Endodermal cell (in vitro differentiated cells): Measurements from ENCODE around the gene CCDC82. TPM values are rescaled to one million over a fixed set of nuclear protein-coding genes. Genes with fewer than 3 reads are reported as not detected.
"Not testable (repeated sequence)": the region's sequence is repeated elsewhere in the genome, so short reads cannot be mapped to it uniquely, and the experiment has no call there.

Experiments
- DNase-seq: peaks from one replicate; pipeline ENCODE4 v3.0.0-alpha.2; 2017
- H3K27ac ChIP-seq: 2 replicates; pipeline ENCODE4 v1.5.1; 2013; ENCODE audit warnings: mild to moderate bottlenecking, low read depth, low read length, moderate library complexity
- H3K27me3 ChIP-seq: 2 replicates; pipeline ENCODE4 v1.6.1; 2013; ENCODE audit warnings: mild to moderate bottlenecking, low read length, moderate library complexity; ENCODE audit not compliant: insufficient read depth, control insufficient read depth, poor library complexity, severe bottlenecking
- H3K36me3 ChIP-seq: 2 replicates; pipeline ENCODE4 v1.7.0; 2013; ENCODE audit warnings: mild to moderate bottlenecking, low read length, moderate library complexity; ENCODE audit not compliant: control insufficient read depth, insufficient read depth
- H3K4me1 ChIP-seq: one replicate; pipeline ENCODE4 v1.7.0; 2013; ENCODE audit warnings: low read length; ENCODE audit not compliant: control insufficient read depth, insufficient read depth
- H3K4me3 ChIP-seq: 2 replicates; pipeline ENCODE4 v1.5.1; 2013; ENCODE audit warnings: mild to moderate bottlenecking, low read length, moderate library complexity
- H3K9ac ChIP-seq: 2 replicates; pipeline ENCODE4 v1.6.1; 2013; ENCODE audit warnings: mild to moderate bottlenecking, low read length, moderate library complexity; ENCODE audit not compliant: poor library complexity, severe bottlenecking; ENCODE audit errors: extremely low read depth
- H3K9me3 ChIP-seq: 2 replicates; pipeline ENCODE4 v1.6.1; 2013; ENCODE audit warnings: mild to moderate bottlenecking, low read length, moderate library complexity; ENCODE audit not compliant: control insufficient read depth
- H3K27ac Mint-ChIP-seq: 2 replicates; pipeline ENCODE4 v1.8.0; 2020; ENCODE audit warnings: mixed read lengths
- H3K27me3 Mint-ChIP-seq: 2 replicates; pipeline ENCODE4 v1.8.0; 2021; ENCODE audit warnings: mild to moderate bottlenecking, mixed read lengths; ENCODE audit not compliant: insufficient read depth
- H3K36me3 Mint-ChIP-seq: 2 replicates; pipeline ENCODE4 v1.8.0; 2020; ENCODE audit warnings: low read depth, mixed read lengths
- H3K4me1 Mint-ChIP-seq: 2 replicates; pipeline ENCODE4 v1.8.0; 2020; ENCODE audit warnings: mixed read lengths
- H3K4me3 Mint-ChIP-seq: 2 replicates; pipeline ENCODE4 v1.8.0; 2020; ENCODE audit warnings: mild to moderate bottlenecking, moderate library complexity, mixed read lengths
- H3K9me3 Mint-ChIP-seq: 2 replicates; pipeline ENCODE4 v1.8.0; 2020; ENCODE audit warnings: mild to moderate bottlenecking, mixed read lengths
- WGBS, 2 experiments: methylation state at CpG; one replicate each; pipeline versions ENCODE4 v1.1.5 to v1.1.7; 2013; ENCODE audit warnings: missing lambda C conversion rate in 2 of 2, mixed read lengths in 1 of 2; ENCODE audit not compliant: insufficient coverage in 1 of 2, insufficient read length in 1 of 2; 5-methylcytosine and 5-hydroxymethylcytosine counted together
- long read RNA-seq, 4 experiments: library from polyadenylated mRNA in 2 of 4; library from RNA in 1 of 4; library from capped mRNA in 1 of 4; stranded (forward) in 3 of 4; unstranded in 1 of 4; transcript quantifications; one replicate each; pipeline ENCODE4 v2.0.0, GENCODE V29; 2020 to 2021; ENCODE audit warnings: inconsistent platforms in 1 of 4
- polyA plus RNA-seq, 2 experiments: library from polyadenylated mRNA; stranded (reverse); fragments of 50-300 nt; gene quantifications; one replicate each; pipeline ENCODE4 v1.2.3, GENCODE V29; 2013
- total RNA-seq, 2 donors: library from RNA; stranded (reverse); fragmentation: NEBNext Ultra II Directional in 1 of 2; extraction: Animal tissue kit (Norgen Biotek cat#: 25700) in 1 of 2; gene quantifications; 2 replicates in 1 of 2; 3 replicates in 1 of 2; pipeline ENCODE4 v1.2.1, GENCODE V29; 2021
- TF ChIP-seq, protein P1 (sequence below): fragments of 200-600 bp; sonication (generic); conservative IDR thresholded peaks from 2 replicates; pipeline ENCODE4 v1.5.0; 2021; ENCODE audit warnings: antibody characterized with exemption, mild to moderate bottlenecking

Gene CCDC82
- 10 to 100 TPM; 16.3 to 25.7 TPM for total RNA-seq
- 37.8 TPM for polyA plus RNA-seq (2013, experiment 1 of 2)
- 40.4 TPM for polyA plus RNA-seq (2013, experiment 2 of 2)
- long read RNA-seq, experiment 1, full-length matches to known transcripts, result 4 of 11 reads
- long read RNA-seq, experiment 1, partial matches to known transcripts, result 3 of 11 reads
- long read RNA-seq, experiment 1, other reads (novel, unspliced or antisense), result 4 of 11 reads
- long read RNA-seq, experiment 2, full-length matches to known transcripts, result 44 of 61 reads
- long read RNA-seq, experiment 2, partial matches to known transcripts, result 6 of 61 reads
- long read RNA-seq, experiment 2, other reads (novel, unspliced or antisense), result 11 of 61 reads
- long read RNA-seq, experiment 3, full-length matches to known transcripts, result 63 of 103 reads
- long read RNA-seq, experiment 3, partial matches to known transcripts, result 15 of 103 reads
- long read RNA-seq, experiment 3, other reads (novel, unspliced or antisense), result 25 of 103 reads
- long read RNA-seq, experiment 4, full-length matches to known transcripts, result 38 of 50 reads
- long read RNA-seq, experiment 4, partial matches to known transcripts, result 3 of 50 reads
- long read RNA-seq, experiment 4, other reads (novel, unspliced or antisense), result 9 of 50 reads

DNA sequence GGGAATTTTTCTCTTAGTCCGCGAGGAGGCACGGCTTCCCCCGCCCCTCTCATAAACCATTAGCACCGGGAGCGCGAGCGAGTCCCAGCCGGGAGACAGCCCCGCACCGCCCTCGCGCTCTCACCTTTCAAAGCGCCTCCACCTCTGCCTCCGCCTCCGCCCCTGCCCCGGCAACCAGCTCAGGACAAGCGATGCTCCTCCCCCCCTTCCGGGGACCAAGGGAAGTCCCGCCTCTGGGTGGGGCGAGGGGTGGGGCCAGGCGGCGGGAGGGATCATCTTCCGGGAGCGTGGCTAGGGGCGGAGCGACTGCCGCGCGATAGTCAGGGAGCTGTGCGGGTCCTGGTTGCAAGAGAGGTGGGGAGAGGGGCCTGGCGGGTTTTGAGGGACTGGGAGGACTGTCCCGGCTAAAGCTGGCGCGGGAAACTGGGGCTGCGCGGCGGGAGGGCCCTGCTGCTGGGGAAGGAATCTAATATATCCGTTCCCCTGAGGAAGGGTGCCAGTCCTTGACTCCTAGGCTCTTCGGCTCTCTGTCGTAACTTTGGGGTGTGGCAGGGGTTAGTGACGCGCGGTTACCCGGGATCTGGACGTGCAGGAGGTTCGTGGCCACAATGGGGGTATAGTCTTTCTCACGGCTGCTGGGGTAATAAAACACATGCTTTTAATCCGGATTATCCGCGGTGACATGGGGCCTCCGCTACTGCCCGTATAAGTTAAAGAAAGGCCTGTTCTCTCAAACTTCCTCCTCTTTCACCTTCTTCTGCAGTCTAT is at the start of gene CCDC82, which contains the start of gene JRKL:
CCDC82 (minus strand) TSS at position 193 of the 768 bp plus-strand sequence. CDS start 5,165 bp downstream, outside the sequence.
JRKL (plus strand) TSS at position 294 of the 768 bp plus-strand sequence. CDS start 637 bp downstream, outside the sequence.
- peak; percentile 100 for DNase-seq
- peaks cover 14% of the 10 kb centered on the region for H3K9me3 Mint-ChIP-seq

DNA sequence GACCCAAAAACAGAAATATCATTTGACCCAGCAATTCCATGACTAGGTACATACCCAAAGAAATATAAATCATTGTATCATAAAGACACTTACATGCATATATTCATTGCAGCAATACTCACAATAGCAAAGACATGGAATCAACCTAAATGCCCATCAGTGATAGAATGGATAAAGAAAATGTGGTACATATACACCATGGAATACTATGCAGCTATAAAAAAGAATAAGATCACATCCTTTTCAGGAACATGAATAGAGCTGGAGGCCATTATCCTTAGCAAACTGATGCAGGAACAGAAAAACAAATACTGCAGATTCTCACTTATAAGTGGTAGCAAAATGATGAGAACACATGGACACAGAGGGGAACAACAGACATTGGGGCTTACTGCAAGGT is 42.9 kb upstream of the CCDC82 start:
- not testable (repeated sequence) for DNase-seq, H3K4me3 Mint-ChIP-seq, H3K9ac ChIP-seq, H3K4me3 ChIP-seq, H3K27ac Mint-ChIP-seq, H3K9me3 ChIP-seq, H3K36me3 ChIP-seq, H3K27ac ChIP-seq, H3K4me1 ChIP-seq, H3K27me3 Mint-ChIP-seq, H3K4me1 Mint-ChIP-seq, H3K27me3 ChIP-seq, H3K36me3 Mint-ChIP-seq
- H3K9me3 Mint-ChIP-seq, result peaks cover 14% of the 10 kb centered on the region

More for the DNA sequence above, at the start of gene CCDC82, which contains the start of gene JRKL:
- peak within 1 kb of the TSS; percentile 97 for H3K27ac ChIP-seq
- Mint-ChIP-seq H3K36me3 (peaks cover 17% of the 10 kb centered on the region), H3K27ac (peak within 1 kb of the TSS; percentile 98), H3K4me3 (peak within 1 kb of the TSS; percentile 92), H3K4me1 (peaks cover 8% of the 10 kb centered on the region), H3K27me3 (no peaks in the 10 kb centered on the region)
- TF ChIP-seq, protein P1, sequence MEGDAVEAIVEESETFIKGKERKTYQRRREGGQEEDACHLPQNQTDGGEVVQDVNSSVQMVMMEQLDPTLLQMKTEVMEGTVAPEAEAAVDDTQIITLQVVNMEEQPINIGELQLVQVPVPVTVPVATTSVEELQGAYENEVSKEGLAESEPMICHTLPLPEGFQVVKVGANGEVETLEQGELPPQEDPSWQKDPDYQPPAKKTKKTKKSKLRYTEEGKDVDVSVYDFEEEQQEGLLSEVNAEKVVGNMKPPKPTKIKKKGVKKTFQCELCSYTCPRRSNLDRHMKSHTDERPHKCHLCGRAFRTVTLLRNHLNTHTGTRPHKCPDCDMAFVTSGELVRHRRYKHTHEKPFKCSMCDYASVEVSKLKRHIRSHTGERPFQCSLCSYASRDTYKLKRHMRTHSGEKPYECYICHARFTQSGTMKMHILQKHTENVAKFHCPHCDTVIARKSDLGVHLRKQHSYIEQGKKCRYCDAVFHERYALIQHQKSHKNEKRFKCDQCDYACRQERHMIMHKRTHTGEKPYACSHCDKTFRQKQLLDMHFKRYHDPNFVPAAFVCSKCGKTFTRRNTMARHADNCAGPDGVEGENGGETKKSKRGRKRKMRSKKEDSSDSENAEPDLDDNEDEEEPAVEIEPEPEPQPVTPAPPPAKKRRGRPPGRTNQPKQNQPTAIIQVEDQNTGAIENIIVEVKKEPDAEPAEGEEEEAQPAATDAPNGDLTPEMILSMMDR, result no peak
- no peaks in the 10 kb centered on the region for H3K27me3 ChIP-seq
- H3K36me3 ChIP-seq, result peaks cover 13% of the 10 kb centered on the region
- H3K9me3 ChIP-seq, result peaks cover 21% of the 10 kb centered on the region
- H3K4me1 ChIP-seq, result peaks cover 3% of the 10 kb centered on the region
- peak within 1 kb of the TSS; percentile 78 for H3K9ac ChIP-seq
- 1 to 9% methylated on average over 7 to 53 of the region's 53 CpGs for WGBS, 2 experiments
- peak within 1 kb of the TSS; percentile 93 for H3K4me3 ChIP-seq

DNA sequence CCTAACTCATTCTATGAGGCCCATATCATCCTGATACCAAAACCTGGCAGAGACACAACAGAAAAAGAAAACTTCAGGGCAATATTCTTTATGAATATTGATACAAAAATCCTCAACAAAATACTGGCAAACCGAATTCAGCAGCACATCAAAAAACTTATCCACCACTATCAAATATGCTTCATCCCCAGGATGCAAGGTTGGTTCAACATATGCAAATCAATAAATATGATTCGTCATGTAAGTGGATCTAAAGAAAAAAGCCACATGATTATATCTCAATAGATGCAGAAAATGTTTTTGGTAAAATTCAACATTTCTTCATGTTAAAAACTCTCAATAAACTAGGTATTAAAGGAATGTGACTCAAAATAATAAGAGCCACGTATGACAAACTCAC is 41.0 kb upstream of the CCDC82 start:
- H3K4me3 Mint-ChIP-seq, result no peak overlapping the region
- Histone ChIP-seq H3K9me3 (peaks cover 9% of the 10 kb centered on the region), H3K27ac (no peak overlapping the region), H3K27me3 (no peaks in the 10 kb centered on the region), H3K9ac (no peak overlapping the region), H3K4me1 (no peaks in the 10 kb centered on the region), H3K36me3 (no peaks in the 10 kb centered on the region), H3K4me3 (no peak overlapping the region)
- TF ChIP-seq, protein P1, result no peak
- H3K9me3 Mint-ChIP-seq, result peaks cover 14% of the 10 kb centered on the region
- WGBS, 2 experiments, result 87 to 100% methylated on average over 1 to 2 of the region's 3 CpGs
- DNase-seq, result no peak
- H3K4me1 Mint-ChIP-seq, result peaks cover 4% of the 10 kb centered on the region
- no peak overlapping the region for H3K27ac Mint-ChIP-seq
- H3K36me3 Mint-ChIP-seq, result no peaks in the 10 kb centered on the region
- H3K27me3 Mint-ChIP-seq, result no peaks in the 10 kb centered on the region
